Natural killer cell treated with Interleukin-12 subunit alpha and Interleukin-12 subunit beta and Interleukin-15 and Interleukin-18, amount 100 ng/mL, for 72 hours (primary cell): ENCODE measurements around the gene DHRS1. TPM values are rescaled to one million over a fixed set of nuclear protein-coding genes. Genes with fewer than 3 reads are reported as not detected.

Experiments used
- ATAC-seq, 2 donors: fragments of 150-1000 bp; cut with Tn5 transposase in 1 of 2; sonication (Bioruptor Pico), chemical (Tn5 transposase) in 1 of 2; 2 replicates each; pipeline ENCODE4 v1.10.0; 2021
- DNase-seq: peaks from one replicate; pipeline ENCODE4 v3.0.0; 2022; ENCODE audit warnings: low spot score
- H3K27ac Mint-ChIP-seq, 2 donors: 1 replicate in 1 of 2; 2 replicates in 1 of 2; pipeline ENCODE4 v1.8.0; 2022; ENCODE audit warnings: mixed read lengths in 2 of 2, mild to moderate bottlenecking in 1 of 2, moderate library complexity in 1 of 2
- H3K27me3 Mint-ChIP-seq, 2 donors: 1 replicate in 1 of 2; 2 replicates in 1 of 2; pipeline ENCODE4 v1.8.0; 2022; ENCODE audit warnings: mixed read lengths in 2 of 2
- H3K36me3 Mint-ChIP-seq: one replicate; pipeline ENCODE4 v1.8.0; 2022; ENCODE audit warnings: mixed read lengths
- H3K4me1 Mint-ChIP-seq, 2 donors: 1 replicate in 1 of 2; 2 replicates in 1 of 2; pipeline ENCODE4 v1.8.0; 2022; ENCODE audit warnings: low read depth in 2 of 2, mixed read lengths in 2 of 2, mild to moderate bottlenecking in 1 of 2
- H3K4me3 Mint-ChIP-seq: one replicate; pipeline ENCODE4 v1.8.0; 2022; ENCODE audit warnings: mixed read lengths
- H3K9me3 Mint-ChIP-seq: 2 replicates; pipeline ENCODE4 v1.8.0; 2022; ENCODE audit warnings: mixed read lengths
- total RNA-seq, 2 donors: library from RNA; stranded (reverse); gene quantifications; one replicate each; pipeline ENCODE4 v1.2.3, GENCODE V29; 2022

DHRS1 gene
- total RNA-seq, 2 donors from 2014 or later = 15.6 to 17.4 TPM

DNA sequence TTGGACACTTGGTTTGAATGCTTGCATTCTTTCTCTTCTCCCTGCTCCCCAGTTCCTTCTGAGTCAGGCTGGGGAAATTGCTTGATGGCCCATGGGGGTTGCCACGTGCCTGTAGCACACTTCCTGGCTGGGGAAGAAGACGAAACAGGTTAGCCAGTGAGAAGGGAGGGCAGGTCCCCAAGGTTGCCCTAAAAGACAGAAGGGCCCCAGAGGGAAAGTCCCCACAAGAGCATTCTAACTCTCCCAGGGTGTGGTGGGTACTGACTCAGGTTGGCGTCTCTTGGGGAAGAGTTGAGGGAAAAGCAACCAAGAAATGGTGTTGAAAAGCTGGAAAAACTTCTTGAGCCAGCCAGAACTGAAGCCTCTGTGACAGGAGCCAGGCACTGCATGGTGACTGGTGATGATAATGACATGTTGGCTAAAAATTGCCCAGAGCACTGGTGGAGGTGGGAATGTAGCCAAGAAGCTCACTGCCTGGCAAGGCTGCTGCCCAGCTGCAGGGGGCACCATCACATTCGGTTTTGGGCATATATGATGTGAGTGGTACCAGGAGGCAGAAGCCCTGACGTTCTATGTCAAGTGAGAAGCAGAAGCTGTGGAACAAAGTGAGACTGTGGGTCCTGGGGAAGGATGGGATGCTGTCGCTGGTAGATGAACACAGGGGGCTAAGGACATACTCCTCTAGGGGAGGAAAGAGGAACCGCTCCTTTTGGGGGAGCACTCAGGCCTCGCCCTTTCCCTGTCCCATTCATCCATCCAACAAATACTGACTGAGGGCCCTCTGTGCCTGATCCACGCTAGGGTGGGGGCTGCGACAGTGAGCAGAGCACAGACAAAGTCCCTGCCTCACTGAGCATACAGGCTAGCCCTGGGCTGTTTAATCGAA, 20.0 kb downstream of the DHRS1 start:
- Mint-ChIP-seq H3K4me3 (no peak overlapping the region), H3K4me1 (peaks cover 26 to 30% of the 10 kb centered on the region in 2 donors), H3K9me3 (no peaks in the 10 kb centered on the region), H3K27me3 (no peaks in the 10 kb centered on the region), H3K36me3 (no peaks in the 10 kb centered on the region), H3K27ac (peak overlapping the region in 1 of 2 donors; percentile 50)
- ATAC-seq = peak in 1 of 2 donors; percentile 45
- DNase-seq = no peak

DNA sequence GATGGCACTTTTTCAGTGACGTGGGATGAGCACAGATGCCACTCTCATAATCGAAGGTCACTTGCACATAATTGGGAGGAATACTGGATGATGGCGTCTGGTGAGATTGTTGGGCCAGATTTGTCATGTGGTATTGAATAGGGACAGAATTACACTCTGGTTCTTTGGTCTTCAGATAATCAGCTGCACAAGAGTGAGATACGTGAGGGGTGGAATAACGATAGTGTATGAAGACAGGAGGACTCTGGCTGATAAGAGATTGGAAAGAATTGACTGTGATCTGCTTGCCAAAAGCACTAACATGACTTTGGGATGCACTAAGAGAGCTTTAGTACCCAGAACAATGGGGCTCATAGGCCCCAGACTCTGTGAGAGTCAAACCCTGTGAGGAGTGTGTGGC, 21.2 kb downstream of the DHRS1 start:
- DNase-seq (no peak), ATAC-seq (no peak)
- H3K9me3 Mint-ChIP-seq = no peaks in the 10 kb centered on the region
- no peaks in the 10 kb centered on the region for H3K27me3 Mint-ChIP-seq
- peak overlapping the region; percentile 23 to 50 for H3K27ac Mint-ChIP-seq
- no peaks in the 10 kb centered on the region for H3K36me3 Mint-ChIP-seq
- H3K4me3 Mint-ChIP-seq = no peak overlapping the region
- H3K4me1 Mint-ChIP-seq = peaks cover 36 to 40% of the 10 kb centered on the region in 2 donors

DNA sequence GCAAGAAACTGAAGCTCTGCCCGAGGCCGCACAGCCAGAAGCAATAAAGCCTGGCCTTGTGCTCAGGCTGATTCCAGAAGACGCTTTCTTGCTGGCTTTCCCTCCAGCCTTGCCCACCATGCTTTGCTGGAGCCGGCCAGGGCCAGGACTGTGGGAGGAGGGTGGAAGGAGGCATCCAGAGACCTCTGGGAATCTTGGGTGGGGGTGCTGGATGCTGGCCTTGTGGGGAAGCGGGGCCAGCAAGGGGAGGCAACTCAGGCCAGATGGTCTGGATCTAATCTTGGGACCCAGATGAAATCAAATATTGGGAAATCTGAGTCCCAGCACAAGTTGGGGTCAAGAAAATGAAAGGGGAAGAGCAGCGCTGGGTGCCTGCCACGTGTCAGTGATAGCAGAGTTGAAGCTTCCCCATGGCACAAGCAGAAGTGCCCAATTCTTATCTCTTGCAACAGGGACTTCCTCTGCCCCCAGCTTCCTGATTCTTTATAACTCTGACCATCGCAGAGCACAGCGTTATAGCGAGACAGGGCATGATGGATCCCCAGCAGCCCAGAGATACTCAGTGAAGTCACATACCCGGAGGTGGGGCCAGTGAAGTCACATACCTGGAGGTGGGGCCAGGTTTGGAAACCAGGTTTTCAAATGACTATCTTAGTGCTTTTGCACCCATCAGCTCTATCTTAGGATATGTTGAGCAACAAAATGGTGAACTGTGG, 21.8 kb downstream of the DHRS1 start:
- Mint-ChIP-seq H3K27ac (peak overlapping the region; percentile 50 to 60), H3K9me3 (no peaks in the 10 kb centered on the region), H3K4me3 (no peak overlapping the region), H3K36me3 (no peaks in the 10 kb centered on the region), H3K4me1 (peaks cover 40 to 47% of the 10 kb centered on the region in 2 donors), H3K27me3 (no peaks in the 10 kb centered on the region)
- ATAC-seq (peak in 1 of 2 donors; percentile 17), DNase-seq (no peak)

DNA sequence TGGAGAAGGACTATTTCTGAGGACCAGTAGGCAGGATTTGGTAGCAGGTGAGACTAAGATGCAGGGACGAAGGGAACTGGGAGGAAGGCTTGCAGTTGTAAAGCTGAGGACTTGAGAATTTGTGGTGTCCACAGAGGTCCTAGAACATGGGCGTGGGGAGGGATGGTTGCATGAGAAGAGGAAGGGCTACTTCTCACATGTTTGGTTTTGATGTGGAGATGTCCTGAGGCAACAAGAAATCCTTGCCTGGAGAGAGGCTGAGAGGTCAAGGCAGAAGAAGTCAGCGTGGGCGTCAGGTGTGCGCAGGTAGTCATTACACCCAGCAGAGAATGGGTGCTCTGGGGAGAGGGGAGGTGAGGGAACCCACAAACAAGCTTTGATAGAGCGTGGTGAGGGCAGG, 22.5 kb downstream of the DHRS1 start:
- no peak for DNase-seq
- ATAC-seq = no peak
- Mint-ChIP-seq H3K9me3 (no peaks in the 10 kb centered on the region), H3K27me3 (no peaks in the 10 kb centered on the region), H3K27ac (peak overlapping the region in 1 of 2 donors; percentile 60), H3K4me3 (no peak overlapping the region), H3K4me1 (peaks cover 46 to 54% of the 10 kb centered on the region in 2 donors), H3K36me3 (no peaks in the 10 kb centered on the region)

DNA sequence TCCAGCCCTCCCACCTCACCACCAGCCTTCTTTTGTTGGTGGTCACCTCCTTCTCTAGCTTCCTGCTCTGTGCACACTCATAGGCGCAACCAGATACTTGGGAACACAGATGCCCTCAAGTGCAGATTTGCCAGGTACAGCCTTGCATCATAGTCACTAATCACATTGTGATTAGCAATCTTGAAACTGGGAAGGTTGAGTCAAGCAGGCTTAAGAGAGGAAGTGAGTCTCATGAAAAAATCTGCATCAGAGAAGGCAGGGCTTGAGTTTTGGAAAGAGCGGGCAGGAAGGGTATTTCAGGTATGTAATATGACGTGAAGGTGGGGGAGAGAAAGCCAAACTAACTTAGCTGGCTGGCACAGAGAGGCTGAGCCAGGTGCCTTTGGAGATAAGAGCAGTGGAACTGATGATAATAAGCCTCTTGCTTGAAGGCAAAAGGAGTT, 25.5 kb downstream of the DHRS1 start:
- peak; percentile 34 to 49 for ATAC-seq
- Mint-ChIP-seq H3K4me1 (peaks cover 45 to 61% of the 10 kb centered on the region in 2 donors), H3K27me3 (no peaks in the 10 kb centered on the region), H3K36me3 (no peaks in the 10 kb centered on the region), H3K9me3 (no peaks in the 10 kb centered on the region), H3K4me3 (peak overlapping the region; percentile 27), H3K27ac (peak overlapping the region; percentile 87 to 92)
- peak; percentile 59 for DNase-seq

DNA sequence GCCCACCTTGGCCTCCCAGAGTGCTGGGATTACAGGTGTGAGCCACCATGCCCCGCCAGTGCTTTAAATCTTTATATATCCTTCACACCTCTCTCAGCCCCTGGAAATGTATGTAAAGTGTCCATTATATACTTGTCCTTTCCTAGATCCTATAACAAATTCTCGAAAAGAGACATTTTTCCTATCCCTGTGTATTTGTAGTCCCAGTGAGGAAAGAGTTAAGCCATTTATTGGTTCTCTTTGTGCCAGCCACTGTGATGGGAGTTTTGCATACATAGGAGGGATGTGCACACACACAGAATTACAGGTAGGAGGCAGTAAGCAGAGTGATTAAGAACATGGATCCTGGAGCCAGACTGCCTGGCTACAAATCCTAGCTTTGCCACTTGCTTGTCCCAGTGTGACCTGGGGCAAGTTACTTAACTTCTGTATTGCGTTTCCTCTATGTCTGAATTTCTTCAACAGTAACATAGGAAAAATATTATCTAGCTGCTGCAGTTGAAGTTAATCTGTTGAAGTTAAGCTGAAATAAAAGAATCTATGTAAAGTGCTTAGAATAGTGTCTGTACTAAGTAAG, 26.1 kb downstream of the DHRS1 start:
- Mint-ChIP-seq H3K4me1 (peaks cover 42 to 55% of the 10 kb centered on the region in 2 donors), H3K4me3 (peak overlapping the region; percentile 27)
- no peak for DNase-seq

DNA sequence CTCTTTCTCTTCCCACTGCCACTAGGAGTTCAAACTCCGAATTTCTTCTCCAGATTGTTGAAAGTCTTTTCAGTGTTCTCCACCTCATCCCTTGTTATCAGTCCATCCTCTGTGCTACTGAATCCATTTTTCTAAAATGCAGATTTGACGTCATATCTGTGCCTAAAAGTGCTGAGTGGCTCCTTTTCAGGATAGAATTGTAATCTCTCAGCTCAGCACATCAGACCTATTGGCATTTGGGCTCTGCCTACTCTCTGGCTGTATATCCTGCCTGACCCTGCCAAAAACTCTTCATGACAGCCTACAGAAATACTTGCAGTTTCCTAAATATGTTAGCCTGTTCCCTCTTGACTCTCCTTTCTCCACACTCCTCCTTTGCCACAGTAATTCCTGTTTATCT, 27.1 kb downstream of the DHRS1 start:
- H3K27me3 Mint-ChIP-seq = no peaks in the 10 kb centered on the region
- ATAC-seq (no peak), DNase-seq (no peak)
- no peaks in the 10 kb centered on the region for H3K9me3 Mint-ChIP-seq
- H3K36me3 Mint-ChIP-seq = no peaks in the 10 kb centered on the region
- H3K4me1 Mint-ChIP-seq = peaks cover 42 to 49% of the 10 kb centered on the region in 2 donors
- peak overlapping the region; percentile 87 to 92 for H3K27ac Mint-ChIP-seq
- peak overlapping the region; percentile 88 for H3K4me3 Mint-ChIP-seq

More for the DNA sequence above, 26.1 kb downstream of the DHRS1 start:
- Mint-ChIP-seq H3K36me3 (no peaks in the 10 kb centered on the region), H3K27me3 (no peaks in the 10 kb centered on the region), H3K27ac (peak overlapping the region; percentile 87 to 92), H3K9me3 (no peaks in the 10 kb centered on the region)
- ATAC-seq = no peak

DNA sequence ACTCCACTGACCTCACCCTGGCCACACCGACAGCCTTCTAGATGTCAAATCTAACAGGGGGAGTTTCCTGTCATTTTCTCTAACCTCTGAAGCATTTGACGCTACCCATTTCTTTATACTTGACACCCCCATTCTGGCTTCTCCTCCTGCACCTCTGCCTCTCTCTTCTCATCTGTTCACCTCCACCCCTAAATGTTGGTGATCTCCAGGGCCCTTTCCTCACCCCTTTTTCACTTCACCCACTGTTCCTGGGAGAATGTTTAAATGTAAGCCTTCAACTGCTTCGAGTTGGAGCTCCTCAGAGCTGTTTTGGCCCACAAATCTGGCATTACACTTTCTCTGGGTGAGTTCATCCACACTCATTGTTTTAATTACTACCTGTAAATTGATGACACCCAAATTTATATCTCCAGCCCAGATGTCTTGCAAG, 27.7 kb downstream of the DHRS1 start:
- no peak for DNase-seq
- H3K4me3 Mint-ChIP-seq = peak overlapping the region; percentile 88
- peak overlapping the region; percentile 87 to 92 for H3K27ac Mint-ChIP-seq
- ATAC-seq = no peak
- H3K27me3 Mint-ChIP-seq = no peaks in the 10 kb centered on the region
- H3K36me3 Mint-ChIP-seq = no peaks in the 10 kb centered on the region
- no peaks in the 10 kb centered on the region for H3K9me3 Mint-ChIP-seq
- peaks cover 42 to 44% of the 10 kb centered on the region in 2 donors for H3K4me1 Mint-ChIP-seq

DNA sequence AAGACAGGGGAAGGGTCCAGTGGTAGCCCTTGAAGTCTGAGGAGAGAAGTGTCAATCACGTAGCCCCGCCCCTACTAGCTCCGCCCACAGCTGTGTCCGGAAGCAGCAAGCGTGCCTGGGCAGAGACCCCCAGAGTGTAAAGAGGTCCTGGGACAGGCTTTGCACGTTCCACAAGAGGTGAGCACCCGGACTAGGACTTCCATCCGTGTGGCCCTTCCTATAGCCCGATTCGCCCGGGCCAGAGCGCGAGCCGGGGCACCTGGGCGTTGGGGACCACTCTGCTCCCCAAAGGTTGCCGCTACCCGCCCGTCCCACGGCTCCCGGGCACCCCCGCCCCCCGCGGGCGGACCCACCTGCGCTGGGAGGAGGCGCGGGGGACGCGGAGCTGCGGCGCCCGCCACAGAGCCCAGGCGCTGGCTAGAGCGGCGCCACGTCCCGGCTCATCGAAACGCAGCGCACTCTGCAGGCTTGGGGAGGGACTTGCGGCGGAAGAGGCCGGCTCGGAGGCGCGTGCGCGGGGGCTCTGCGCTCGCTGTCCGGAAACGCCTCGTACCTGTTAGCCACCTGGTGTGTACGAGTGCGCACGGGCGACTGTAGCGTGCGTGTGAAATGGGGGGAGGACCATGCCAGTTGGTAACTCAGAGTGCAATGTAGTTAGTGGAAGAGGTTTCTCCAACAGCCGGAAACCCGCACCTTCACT, 28.3 kb downstream of the DHRS1 start, which contains the start of gene RABGGTA:
Gene RABGGTA, minus strand, starts transcription at position 464 of the 700 bp plus-strand sequence. CDS start 482 bp downstream, outside the sequence.
- Mint-ChIP-seq H3K27me3 (no peaks in the 10 kb centered on the region), H3K4me1 (peaks cover 41 to 44% of the 10 kb centered on the region in 2 donors), H3K27ac (peak within 1 kb of the TSS; percentile 87 to 92), H3K4me3 (peak within 1 kb of the TSS; percentile 88), H3K9me3 (no peaks in the 10 kb centered on the region), H3K36me3 (no peaks in the 10 kb centered on the region)
- peak; percentile 95 to 96 for ATAC-seq
- peak; percentile 92 for DNase-seq

DNA sequence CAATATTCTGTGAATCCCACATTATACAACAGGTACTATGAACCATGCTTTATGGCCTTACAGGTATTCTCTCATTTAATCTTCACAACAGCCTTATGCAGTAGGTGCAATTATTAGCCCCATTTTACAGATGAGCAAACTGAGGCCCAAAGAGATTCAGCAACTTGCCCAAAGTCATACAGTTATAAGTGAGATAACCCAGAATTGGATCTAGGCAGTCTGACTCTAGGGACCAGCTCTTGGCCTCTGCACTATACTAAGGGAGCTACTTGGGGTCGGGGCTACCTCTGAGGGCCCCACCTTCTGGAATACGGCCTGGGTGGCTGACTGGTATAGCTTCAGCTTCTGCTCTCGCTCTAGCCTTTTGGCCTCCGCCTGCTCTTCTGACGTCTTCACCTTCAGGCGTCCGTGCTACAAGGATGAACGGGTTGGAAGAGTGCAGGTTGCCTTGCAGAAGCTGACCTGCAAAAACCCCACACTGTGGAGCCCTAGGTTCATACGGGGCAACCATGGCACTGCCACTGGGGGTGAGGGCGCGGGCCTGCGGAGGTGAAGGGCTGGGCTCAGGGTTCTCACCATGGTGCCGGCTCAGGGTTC, 28.9 kb downstream of the DHRS1 start:
- Mint-ChIP-seq H3K4me1 (peaks cover 41 to 44% of the 10 kb centered on the region in 2 donors), H3K27ac (peak overlapping the region; percentile 87 to 92), H3K9me3 (no peaks in the 10 kb centered on the region), H3K27me3 (no peaks in the 10 kb centered on the region), H3K36me3 (no peaks in the 10 kb centered on the region), H3K4me3 (peak overlapping the region; percentile 88)
- ATAC-seq = no peak
- no peak for DNase-seq

DNA sequence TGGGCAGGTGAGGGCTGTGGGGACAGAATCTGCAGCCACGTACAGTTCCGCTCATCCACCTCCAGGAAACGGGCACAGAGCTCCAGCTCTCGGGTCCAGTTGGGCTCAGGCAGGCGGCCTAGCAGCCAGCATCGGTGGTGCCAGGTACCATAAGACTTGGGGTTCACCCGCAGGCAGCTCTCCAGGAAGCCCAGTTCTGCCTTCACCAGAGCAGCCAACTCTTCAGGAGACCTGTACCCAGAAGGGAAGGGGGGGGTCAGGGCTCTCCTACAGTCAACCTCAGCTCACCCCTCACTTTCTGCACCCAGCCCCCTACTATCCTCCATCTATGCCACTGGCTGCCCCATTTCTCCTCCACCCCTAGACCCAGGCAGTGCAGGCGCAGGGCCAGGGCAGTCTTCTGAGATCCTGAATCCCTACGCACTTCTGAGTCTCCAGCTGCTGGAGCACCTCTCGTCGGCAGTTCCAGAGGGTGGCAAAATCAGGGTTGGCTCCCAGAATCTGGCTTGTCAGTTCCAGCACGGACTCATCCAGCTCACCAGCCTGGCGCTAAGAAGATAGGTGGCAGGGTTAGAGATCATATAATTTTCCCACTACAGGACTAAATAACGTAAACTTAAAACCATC, 29.6 kb downstream of the DHRS1 start:
- H3K4me3 Mint-ChIP-seq = peak overlapping the region; percentile 88
- H3K4me1 Mint-ChIP-seq = peaks cover 41 to 44% of the 10 kb centered on the region in 2 donors
- no peaks in the 10 kb centered on the region for H3K9me3 Mint-ChIP-seq
- no peaks in the 10 kb centered on the region for H3K36me3 Mint-ChIP-seq
- DNase-seq = no peak
- H3K27ac Mint-ChIP-seq = peak overlapping the region in 1 of 2 donors; percentile 92
- H3K27me3 Mint-ChIP-seq = no peaks in the 10 kb centered on the region
- ATAC-seq = no peak

DNA sequence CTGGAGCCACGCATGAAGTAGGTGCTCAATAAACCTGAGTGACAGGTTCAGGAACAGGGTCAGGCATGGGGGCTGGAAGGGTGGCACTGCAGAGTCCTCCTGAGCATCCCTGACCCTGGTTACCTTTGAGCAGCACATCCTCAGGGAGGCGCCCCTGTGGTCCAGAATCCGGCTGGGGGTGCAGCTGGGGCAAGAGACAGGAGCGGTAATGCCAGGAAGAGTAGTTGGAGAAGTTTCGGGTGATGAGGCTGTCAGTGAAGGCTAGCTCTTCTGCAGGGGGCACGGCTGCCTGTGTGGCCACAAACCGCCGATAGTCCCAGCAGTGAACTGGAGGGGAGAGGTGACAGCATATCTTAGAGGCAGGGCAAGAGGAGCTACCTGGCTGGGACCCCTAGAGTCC, 30.2 kb downstream of the DHRS1 start:
- no peaks in the 10 kb centered on the region for H3K36me3 Mint-ChIP-seq
- H3K4me3 Mint-ChIP-seq = no peak overlapping the region
- DNase-seq (no peak), ATAC-seq (no peak)
- no peak overlapping the region for H3K27ac Mint-ChIP-seq
- no peaks in the 10 kb centered on the region for H3K9me3 Mint-ChIP-seq
- H3K4me1 Mint-ChIP-seq = peaks cover 40 to 44% of the 10 kb centered on the region in 2 donors
- H3K27me3 Mint-ChIP-seq = no peaks in the 10 kb centered on the region
